HepG2 (cell line): ENCODE results near the gene HNRNPA1L2.
"Not testable (repeated sequence)": the region's sequence is repeated elsewhere in the genome, so short reads cannot be mapped to it uniquely, and the experiment has no call there.

ENCODE experiments used
- FOXA3 ChIP-seq: IDR thresholded peaks from 2 replicates; pipeline ENCODE4 v1.6.1; 2016; ENCODE audit warnings: missing genetic modification reagents, missing compliant biosample characterization
- TAF1 ChIP-seq: sonication (generic); formaldehyde crosslinking; IDR thresholded peaks from 2 replicates; pipeline ENCODE4 v1.4.0; 2020; ENCODE audit warnings: missing genetic modification reagents

DNA sequence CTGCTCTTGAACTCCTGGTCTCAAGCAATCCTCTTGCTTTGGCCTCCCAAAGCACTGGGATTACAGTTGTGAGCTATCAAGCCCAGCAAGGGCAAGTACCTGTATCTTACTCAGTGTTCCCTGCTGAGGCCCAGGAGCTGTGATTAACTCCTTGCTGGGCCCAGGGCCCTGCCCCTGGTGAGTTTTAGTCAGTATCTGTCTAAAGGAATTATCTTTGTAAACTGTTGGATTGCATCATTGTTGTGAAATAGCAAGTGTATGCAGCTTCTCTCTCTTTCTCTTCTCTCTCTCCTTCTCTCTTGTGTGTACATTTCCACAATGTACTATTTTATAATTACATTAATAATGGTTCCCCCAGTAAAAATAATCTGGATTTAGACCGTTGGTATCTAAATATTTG is 35.4 kb upstream of the HNRNPA1L2 start:
- TF ChIP-seq FOXA3, TAF1 (CRISPR knock-in tag): not testable (repeated sequence)
